GM12878 (cell line): ENCODE data around the gene HIVEP2. TPM values are rescaled to one million over a fixed set of nuclear protein-coding genes. Genes with fewer than 3 reads are reported as not detected.
A peak's percentile ranks its signal among the peaks of the same experiment; 100 is the strongest.

Source experiments
- ASH2L ChIP-seq: fragments of 300-600, 200-600 bp; sonication (generic); IDR thresholded peaks from 2 replicates; pipeline ENCODE4 v1.6.1; 2017; ENCODE audit warnings: low read depth, mild to moderate bottlenecking, borderline replicate concordance
- BHLHE40 ChIP-seq, 2 experiments: fragments of 450-650 bp in 1 of 2; IDR thresholded peaks; 2 replicates each; pipeline ENCODE4 v1.6.1; 2011 to 2017; ENCODE audit warnings: low read depth in 2 of 2, borderline replicate concordance in 1 of 2, improper control_type of control experiment in 1 of 2, low read length in 1 of 2, mild to moderate bottlenecking in 1 of 2
- CREM ChIP-seq: IDR thresholded peaks from 2 replicates; pipeline ENCODE4 v1.6.1; 2014; ENCODE audit warnings: antibody characterized with exemption, low read depth
- CUX1 ChIP-seq: IDR thresholded peaks from 2 replicates; pipeline ENCODE4 v1.6.1; 2012; ENCODE audit warnings: improper control_type of control experiment, low read depth, low read length; ENCODE audit not compliant: insufficient replicate concordance
- EP300 ChIP-seq, 2 experiments: fragments of 150-350 bp in 1 of 2; IDR thresholded peaks; 2 replicates each; pipeline ENCODE4 v1.6.1; 2011 to 2012; ENCODE audit warnings: low read depth in 2 of 2, low read length in 2 of 2, borderline replicate concordance in 1 of 2, improper control_type of control experiment in 1 of 2, inconsistent platforms in 1 of 2; ENCODE audit not compliant: control insufficient read depth in 1 of 2
- GABPA ChIP-seq: IDR thresholded peaks from 2 replicates; pipeline ENCODE4 v1.6.1; 2014; ENCODE audit warnings: antibody characterized with exemption, low read depth, mild to moderate bottlenecking, inconsistent platforms
- HSF1 ChIP-seq: fragments of 150-350 bp; IDR thresholded peaks from 2 replicates; pipeline ENCODE4 v1.6.1; 2014; ENCODE audit warnings: mild to moderate bottlenecking, low read depth, low read length
- NFYA ChIP-seq: IDR thresholded peaks from 2 replicates; pipeline ENCODE4 v1.6.1; 2011; ENCODE audit warnings: low read depth, mild to moderate bottlenecking, low read length, improper control_type of control experiment, borderline replicate concordance
- NR2C1 ChIP-seq: fragments of 450-650 bp; IDR thresholded peaks from 2 replicates; pipeline ENCODE4 v1.6.1; 2017; ENCODE audit warnings: antibody characterized with exemption, mild to moderate bottlenecking, moderate library complexity
- PAX5 ChIP-seq: IDR thresholded peaks from 2 replicates; pipeline ENCODE4 v1.6.1; 2011; ENCODE audit warnings: low read depth, low read length, borderline replicate concordance
- RCOR1 ChIP-seq: conservative IDR thresholded peaks from 2 replicates; pipeline ENCODE4 v1.6.1; 2012; ENCODE audit warnings: low read depth, low read length, improper control_type of control experiment
- SPI1 ChIP-seq: IDR thresholded peaks from 2 replicates; pipeline ENCODE4 v1.6.1; 2011; ENCODE audit warnings: low read depth, mild to moderate bottlenecking, low read length, moderate library complexity, borderline replicate concordance; ENCODE audit not compliant: insufficient read depth
- STAT3 ChIP-seq: IDR thresholded peaks from 2 replicates; pipeline ENCODE4 v1.6.1; 2011; ENCODE audit warnings: low read depth, low read length, improper control_type of control experiment
- TBL1XR1 ChIP-seq: IDR thresholded peaks from 2 replicates; pipeline ENCODE4 v1.6.1; 2012; ENCODE audit warnings: low read depth, low read length, improper control_type of control experiment
- YBX1 ChIP-seq: fragments of 450-650 bp; IDR thresholded peaks from 2 replicates; pipeline ENCODE4 v1.6.1; 2016; ENCODE audit warnings: antibody characterized with exemption
- ZNF217 ChIP-seq: fragments of 450-650 bp; IDR thresholded peaks from 2 replicates; pipeline ENCODE4 v1.6.1; 2017; ENCODE audit warnings: antibody characterized with exemption, mild to moderate bottlenecking
- ZZZ3 ChIP-seq: IDR thresholded peaks from 2 replicates; pipeline ENCODE4 v1.6.1; 2011; ENCODE audit warnings: low read depth; ENCODE audit not compliant: control insufficient read depth, insufficient read length
- polyA plus RNA-seq, 11 experiments: library from polyadenylated mRNA; depleted of rRNA in 4 of 11; unstranded in 6 of 11; stranded (reverse) in 5 of 11; fragments of >200 nt; fragmentation: Nextera tagmentation in 4 of 11; fragmentation: Illumina TruSeq in 1 of 11; extraction: Ambion mirVana in 4 of 11; extraction: Trizol in 1 of 11; gene quantifications; 1 replicate in 1 of 11; 2 replicates in 10 of 11; pipeline versions ENCODE4 v1.2.1 to v1.2.3, GENCODE V29; 2011 to 2016; ENCODE audit warnings: inconsistent platforms in 2 of 11, missing spikeins in 2 of 11, low read depth in 1 of 11
- total RNA-seq, 4 experiments: library from RNA; depleted of rRNA in 3 of 4; stranded (reverse); fragments of >200 nt in 3 of 4; fragmentation: Illumina TruSeq in 1 of 4; extraction: Trizol in 1 of 4; gene quantifications; 2 replicates each; pipeline versions ENCODE4 v1.2.1 to v1.2.3, GENCODE V29; 2013 to 2021
- TF ChIP-seq, protein P1 (sequence below): IDR thresholded peaks from 2 replicates; pipeline ENCODE4 v1.6.1; 2011; ENCODE audit warnings: borderline replicate concordance, low read depth, mild to moderate bottlenecking, moderate library complexity, low read length; ENCODE audit not compliant: insufficient read depth, poor library complexity, severe bottlenecking
- TF ChIP-seq, protein P2 (sequence below): fragments of 450-650 bp; IDR thresholded peaks from 2 replicates; pipeline ENCODE4 v1.6.1; 2017; ENCODE audit warnings: low read depth, mild to moderate bottlenecking, moderate library complexity

The HIVEP2 gene
- total and polyA plus RNA-seq, 10 of the 15 experiments (the other 5 are each of a cell fraction or from before 2014, with no cell fraction given): 1.2 to 15.7 (median 10.2) TPM

DNA sequence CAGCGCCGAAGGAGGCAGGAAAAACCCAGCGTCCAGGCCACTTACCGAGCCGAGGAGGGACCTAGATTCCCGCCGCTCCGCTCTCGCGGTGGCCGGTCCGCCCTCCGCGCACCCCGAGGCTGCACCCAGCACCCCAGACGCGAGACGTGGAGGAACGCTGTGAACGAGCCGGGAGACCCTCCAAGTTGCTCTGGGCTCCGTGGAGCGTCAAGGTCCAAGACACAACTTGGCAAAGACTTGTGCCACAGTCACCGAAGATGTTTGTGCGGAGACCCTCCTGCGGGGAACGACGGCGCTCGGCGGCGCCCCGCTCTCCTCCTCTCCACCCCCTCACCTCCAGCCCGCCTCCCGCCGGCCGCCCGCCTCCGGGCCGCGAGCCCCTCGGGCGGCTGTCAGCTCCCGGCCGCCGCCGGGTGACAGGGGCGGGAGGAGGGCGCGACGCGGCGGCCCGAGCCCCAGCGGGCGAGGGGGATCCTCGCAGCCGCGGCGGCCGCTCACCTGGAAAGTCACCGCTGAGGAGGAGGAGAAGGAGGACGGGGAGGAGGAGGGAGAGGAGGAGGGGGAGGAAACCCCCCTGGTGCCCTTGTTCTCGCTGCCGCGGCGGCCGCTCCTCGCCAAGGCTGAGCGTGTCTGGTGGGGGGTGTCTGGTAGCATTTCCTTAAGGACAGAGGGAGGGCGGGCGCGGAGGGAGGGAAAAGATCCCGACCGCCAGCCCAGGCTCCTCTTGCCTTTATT lies 637 bp upstream of the HIVEP2 start (continued):
- TF ChIP-seq CUX1: no peak
- TF ChIP-seq PAX5: no peak
- TF ChIP-seq HSF1: no peak
- no peak; the same call in 1 of the 2 replicates for TF ChIP-seq CREM
- no peak for TF ChIP-seq STAT3
- TF ChIP-seq, protein P1, sequence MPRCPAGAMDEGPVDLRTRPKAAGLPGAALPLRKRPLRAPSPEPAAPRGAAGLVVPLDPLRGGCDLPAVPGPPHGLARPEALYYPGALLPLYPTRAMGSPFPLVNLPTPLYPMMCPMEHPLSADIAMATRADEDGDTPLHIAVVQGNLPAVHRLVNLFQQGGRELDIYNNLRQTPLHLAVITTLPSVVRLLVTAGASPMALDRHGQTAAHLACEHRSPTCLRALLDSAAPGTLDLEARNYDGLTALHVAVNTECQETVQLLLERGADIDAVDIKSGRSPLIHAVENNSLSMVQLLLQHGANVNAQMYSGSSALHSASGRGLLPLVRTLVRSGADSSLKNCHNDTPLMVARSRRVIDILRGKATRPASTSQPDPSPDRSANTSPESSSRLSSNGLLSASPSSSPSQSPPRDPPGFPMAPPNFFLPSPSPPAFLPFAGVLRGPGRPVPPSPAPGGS: no peak
- no peak for TF ChIP-seq GABPA
- TF ChIP-seq RCOR1: no peak
- 0 out of 4 replicates have a peak, but pooled peaks of 1 of the 2 experiments have one; percentile 8 for TF ChIP-seq EP300 (IDR thresholded peaks at IDR 0.05; ENCODE audit: borderline replicate concordance in 1 of 2, control insufficient read depth in 1 of 2, low read depth in 2 of 2, low read length in 2 of 2)
- no peak; the same call in 1 of the 2 replicates for TF ChIP-seq ASH2L
- no peak for TF ChIP-seq ZZZ3
- no peak for TF ChIP-seq YBX1
- no peak for TF ChIP-seq TBL1XR1
- TF ChIP-seq, protein P2, sequence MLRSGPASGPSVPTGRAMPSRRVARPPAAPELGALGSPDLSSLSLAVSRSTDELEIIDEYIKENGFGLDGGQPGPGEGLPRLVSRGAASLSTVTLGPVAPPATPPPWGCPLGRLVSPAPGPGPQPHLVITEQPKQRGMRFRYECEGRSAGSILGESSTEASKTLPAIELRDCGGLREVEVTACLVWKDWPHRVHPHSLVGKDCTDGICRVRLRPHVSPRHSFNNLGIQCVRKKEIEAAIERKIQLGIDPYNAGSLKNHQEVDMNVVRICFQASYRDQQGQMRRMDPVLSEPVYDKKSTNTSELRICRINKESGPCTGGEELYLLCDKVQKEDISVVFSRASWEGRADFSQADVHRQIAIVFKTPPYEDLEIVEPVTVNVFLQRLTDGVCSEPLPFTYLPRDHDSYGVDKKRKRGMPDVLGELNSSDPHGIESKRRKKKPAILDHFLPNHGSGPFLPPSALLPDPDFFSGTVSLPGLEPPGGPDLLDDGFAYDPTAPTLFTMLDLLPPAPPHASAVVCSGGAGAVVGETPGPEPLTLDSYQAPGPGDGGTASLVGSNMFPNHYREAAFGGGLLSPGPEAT: no peak
- no peak for TF ChIP-seq SPI1
- no peak for TF ChIP-seq NFYA
- TF ChIP-seq BHLHE40 (IDR thresholded peaks at IDR 0.05; ENCODE audit: borderline replicate concordance in 1 of 2, low read depth in 2 of 2, low read length in 1 of 2): peak in 1 of 2 experiments; percentile 35; a peak in 1 of 4 replicates
- no peak for TF ChIP-seq NR2C1
- peak; percentile 58; the same call in 1 of the 2 replicates for TF ChIP-seq ZNF217
